ENCODE results near the gene MRPS23. TPM values are rescaled to one million over a fixed set of nuclear protein-coding genes. Genes with fewer than 3 reads are reported as not detected.
"Not testable (repeated sequence)": the region's sequence is repeated elsewhere in the genome, so short reads cannot be mapped to it uniquely, and the experiment has no call there.

Gene MRPS23
- polyA plus RNA-seq, 3 donors: 61.7 to 67.2 (median 65.3) TPM

GRCh38 chr17:57849163-57849873, 526 bp downstream of the MRPS23 start:
- DNase-seq: no peak

GRCh38 chr17:57846056-57846945, 3.5 kb downstream of the MRPS23 start:
- DNase-seq: not testable (repeated sequence)

GRCh38 chr17:57842280-57842679, 7.6 kb downstream of the MRPS23 start:
- no peak for DNase-seq

- no peak for DNase-seq
Observed at GRCh38 chr17:57839571-57839923, 10.3 kb downstream of the MRPS23 start.

DNA sequence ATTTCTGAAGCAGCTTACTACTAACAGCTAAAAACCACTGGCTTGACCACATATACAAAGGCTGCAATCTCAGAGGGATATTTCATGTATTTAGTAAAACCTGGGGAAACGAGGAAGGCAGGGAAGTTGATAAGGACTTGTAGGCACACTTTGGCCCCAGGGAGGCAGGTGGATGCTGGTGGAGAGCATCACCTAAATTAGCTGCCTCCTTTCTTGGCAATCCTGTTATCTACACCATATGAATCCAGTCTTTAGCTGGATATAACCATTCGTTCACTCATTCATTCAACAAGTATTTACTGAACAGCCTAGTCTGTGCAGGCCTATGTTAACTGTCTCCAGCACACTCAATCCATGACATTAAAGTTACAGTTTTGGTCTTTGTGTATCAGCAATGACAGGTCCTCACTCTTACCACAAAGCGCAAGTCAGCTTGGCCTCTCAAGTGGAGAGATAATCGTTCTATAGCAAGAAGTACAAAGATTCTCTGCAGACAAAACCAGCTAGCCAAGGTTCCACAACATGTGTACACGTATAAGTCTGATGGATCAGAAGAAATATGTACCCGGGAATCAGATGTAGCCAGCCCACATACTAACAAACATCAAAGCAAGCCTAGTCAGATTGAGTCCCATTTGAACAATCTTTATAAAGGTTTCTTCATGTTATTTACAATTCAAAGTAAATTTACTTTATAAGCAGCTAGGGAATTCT, 10.8 kb downstream of the MRPS23 start:
- no peak for DNase-seq

DNA sequence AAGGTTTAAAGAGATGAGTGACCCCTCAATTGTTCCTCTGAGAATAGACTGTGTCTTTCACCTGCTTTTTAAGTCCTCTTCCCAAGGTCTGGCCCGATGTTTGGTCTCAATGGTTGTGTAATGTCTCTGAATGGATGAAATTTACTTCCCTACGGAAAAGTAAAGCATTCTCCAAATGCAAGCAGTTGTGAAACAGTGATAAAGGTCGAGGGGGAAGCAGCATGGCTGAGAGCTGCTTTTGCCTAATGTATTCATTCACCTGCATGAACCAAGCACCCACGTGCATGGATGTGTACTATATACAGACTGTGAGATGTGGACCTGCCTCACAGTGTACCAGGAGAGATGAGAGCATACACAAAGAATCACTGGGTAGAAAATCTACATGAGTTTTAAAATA, 11.4 kb downstream of the MRPS23 start:
- DNase-seq: no peak

GRCh38 chr17:57835333-57835900, 14.4 kb downstream of the MRPS23 start:
- no peak for DNase-seq

DNA sequence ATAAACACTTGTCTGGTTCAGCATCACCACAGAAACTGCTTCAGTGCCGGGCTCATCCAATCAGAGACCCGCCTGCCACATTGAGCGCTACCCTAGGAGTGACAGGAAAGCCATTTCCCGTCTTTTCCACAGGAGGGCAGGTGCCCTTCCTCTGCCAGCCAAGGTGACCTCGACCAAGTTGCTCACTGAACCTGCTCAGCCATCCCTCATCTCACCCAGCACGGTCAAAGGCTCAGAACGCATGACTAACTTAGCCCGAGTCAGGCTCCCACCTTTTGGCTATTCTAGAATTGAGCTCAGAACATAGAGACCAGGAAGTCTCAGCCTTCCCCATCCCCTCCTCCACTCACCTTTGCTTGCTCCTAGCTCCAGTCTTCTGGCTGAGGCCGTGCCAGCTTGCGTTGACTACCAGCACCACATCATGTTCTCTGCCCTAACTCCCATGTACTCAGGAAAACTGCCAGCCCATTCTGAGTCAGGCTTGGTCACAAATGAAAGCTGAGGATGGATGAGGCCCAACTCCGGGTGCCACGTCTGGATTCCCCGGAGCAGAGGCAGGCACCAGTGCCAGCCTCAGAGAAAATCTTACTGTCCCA, 15.6 kb downstream of the MRPS23 start:
- no peak for DNase-seq

DNA sequence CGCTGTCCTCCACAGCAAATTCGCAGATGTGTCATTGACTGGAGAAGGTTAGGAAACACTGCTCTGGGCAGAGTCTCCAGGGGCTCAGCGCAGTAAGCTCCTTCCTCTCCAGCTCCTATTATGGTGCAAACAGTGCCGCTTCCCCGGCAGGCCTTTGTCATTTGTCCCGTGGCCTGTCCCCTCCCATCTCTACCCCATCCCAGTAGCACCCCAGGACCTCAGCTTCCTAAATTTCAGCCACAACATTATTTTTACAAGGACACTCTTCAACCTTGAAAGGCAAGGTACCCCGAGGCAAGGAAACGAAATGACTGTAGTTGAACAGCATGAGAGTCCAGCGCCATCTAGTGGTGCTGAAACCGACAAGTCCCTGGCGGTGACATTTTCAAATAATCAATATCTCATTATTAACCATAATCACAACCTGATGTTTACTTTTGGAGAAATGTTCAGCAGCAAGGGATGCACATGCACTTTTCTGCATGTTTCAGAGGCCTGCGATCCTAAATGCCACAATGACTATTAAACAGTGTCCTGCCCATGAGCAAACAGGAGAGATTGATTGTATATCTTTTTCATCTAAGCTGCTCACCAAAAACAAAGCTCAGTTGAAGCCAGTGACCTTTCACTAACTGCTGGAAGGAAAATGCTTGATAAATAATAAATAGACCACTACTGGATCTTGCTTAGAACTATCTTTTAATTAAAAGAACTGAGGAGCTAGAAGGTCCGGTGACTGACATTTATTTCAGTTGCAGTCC, 16.5 kb downstream of the MRPS23 start:
- DNase-seq: peak; percentile 75

GRCh38 chr17:57832314-57833178, 17.3 kb downstream of the MRPS23 start:
- no peak for DNase-seq

- no peak for DNase-seq
Observed at GRCh38 chr17:57830880-57831279, 19.0 kb downstream of the MRPS23 start.

GRCh38 chr17:57823469-57824401, 26.1 kb downstream of the MRPS23 start:
- DNase-seq: no peak

DNA sequence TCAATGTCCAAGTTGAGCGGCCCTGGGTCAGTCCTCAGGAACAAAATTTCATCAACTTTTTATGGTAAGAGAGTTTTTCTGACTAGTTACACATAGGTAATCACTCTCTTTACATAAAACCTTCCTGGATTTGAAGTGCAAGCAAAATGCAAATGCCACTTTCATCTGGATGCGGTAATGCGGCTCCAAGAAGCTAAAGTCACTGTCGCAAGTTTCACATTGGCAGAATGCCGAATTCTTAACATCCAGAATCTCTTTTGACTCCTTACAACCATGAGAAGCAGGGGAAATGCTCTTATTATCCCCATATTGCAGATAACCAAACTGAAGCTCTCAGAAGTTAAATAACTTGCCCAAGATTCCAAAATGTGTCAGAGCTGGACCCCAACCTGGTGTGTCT, 30.0 kb downstream of the MRPS23 start:
- DNase-seq: no peak

- no peak for DNase-seq
Observed at GRCh38 chr17:57819285-57819684, 30.6 kb downstream of the MRPS23 start.

GRCh38 chr17:57818066-57818465, 31.8 kb downstream of the MRPS23 start:
- DNase-seq: no peak

- DNase-seq: no peak
Observed at GRCh38 chr17:57817299-57817698, 32.5 kb downstream of the MRPS23 start.

GRCh38 chr17:57814421-57814820, 35.4 kb downstream of the MRPS23 start:
- no peak for DNase-seq

- DNase-seq: no peak
Observed at GRCh38 chr17:57811638-57812280, 38.1 kb downstream of the MRPS23 start.

Data from renal pelvis (tissue), 4 donors.